ENCODE results near the gene RASGRP4. TPM values are rescaled to one million over a fixed set of nuclear protein-coding genes. Genes with fewer than 3 reads are reported as not detected.

RASGRP4 gene
- total RNA-seq, 4 donors from 2014 or later, result 3.2 to 7.8 (median 4.4) TPM

DNA sequence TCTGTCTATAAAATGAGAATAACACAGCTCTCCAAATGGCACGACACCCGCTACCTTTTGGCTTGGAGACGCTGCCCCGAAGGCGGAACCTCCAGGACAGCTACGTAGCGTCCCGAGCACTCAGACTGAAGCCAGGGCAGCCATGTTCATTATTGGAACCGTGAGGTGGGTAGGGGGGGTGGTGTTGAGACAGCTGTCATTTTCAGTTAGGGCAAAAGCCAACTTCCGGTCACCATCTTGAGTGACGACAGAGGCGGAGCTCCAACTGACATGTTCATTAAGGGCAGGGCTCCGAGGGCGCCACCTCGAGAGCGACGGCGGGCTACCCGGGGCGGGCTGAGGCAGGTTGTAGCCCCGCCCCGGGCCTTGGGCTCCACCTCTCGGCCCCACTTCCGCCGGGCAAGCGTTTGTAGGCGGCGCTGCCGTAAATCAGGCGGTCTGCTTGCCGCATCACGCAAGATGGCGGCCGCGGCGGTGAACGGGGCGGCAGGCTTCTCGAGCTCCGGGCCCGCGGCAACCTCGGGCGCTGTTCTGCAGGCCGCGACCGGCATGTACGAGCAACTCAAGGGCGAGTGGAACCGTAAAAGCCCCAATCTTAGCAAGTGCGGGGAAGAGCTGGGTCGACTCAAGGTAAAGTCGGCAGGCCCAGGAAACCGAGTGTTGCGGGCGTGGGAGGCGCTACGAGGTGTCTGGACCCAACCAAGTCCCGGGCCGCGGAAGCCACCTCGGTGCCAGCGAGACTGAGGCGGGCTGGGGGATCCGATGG is 51.5 kb downstream of the RASGRP4 start, which contains the start of gene PSMD8:
Gene PSMD8 (plus strand): TSS at position 240 of the 766 bp plus-strand sequence. CDS start 31 bp downstream, at position 271.
- H3K4me1 ChIP-seq, result peaks cover 23 to 38% (median 31%) of the 10 kb centered on the region in 4 donors
- H3K4me3 ChIP-seq, result peak within 1 kb of the TSS; percentile 87 to 90 (median 90)
- H3K36me3 ChIP-seq, result peaks cover 6 to 35% (median 32%) of the 10 kb centered on the region in 4 donors
- TF ChIP-seq, protein P1, sequence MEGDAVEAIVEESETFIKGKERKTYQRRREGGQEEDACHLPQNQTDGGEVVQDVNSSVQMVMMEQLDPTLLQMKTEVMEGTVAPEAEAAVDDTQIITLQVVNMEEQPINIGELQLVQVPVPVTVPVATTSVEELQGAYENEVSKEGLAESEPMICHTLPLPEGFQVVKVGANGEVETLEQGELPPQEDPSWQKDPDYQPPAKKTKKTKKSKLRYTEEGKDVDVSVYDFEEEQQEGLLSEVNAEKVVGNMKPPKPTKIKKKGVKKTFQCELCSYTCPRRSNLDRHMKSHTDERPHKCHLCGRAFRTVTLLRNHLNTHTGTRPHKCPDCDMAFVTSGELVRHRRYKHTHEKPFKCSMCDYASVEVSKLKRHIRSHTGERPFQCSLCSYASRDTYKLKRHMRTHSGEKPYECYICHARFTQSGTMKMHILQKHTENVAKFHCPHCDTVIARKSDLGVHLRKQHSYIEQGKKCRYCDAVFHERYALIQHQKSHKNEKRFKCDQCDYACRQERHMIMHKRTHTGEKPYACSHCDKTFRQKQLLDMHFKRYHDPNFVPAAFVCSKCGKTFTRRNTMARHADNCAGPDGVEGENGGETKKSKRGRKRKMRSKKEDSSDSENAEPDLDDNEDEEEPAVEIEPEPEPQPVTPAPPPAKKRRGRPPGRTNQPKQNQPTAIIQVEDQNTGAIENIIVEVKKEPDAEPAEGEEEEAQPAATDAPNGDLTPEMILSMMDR (IDR thresholded peaks at IDR 0.05), result peak in 2 of 3 experiments; percentile 6 to 24
- TF ChIP-seq EP300 (IDR thresholded peaks at IDR 0.05) (no peak), POLR2A (IDR thresholded peaks at IDR 0.05; ENCODE audit: low read depth) (peak; percentile 91), POLR2AphosphoS5 (IDR thresholded peaks at IDR 0.05) (peak; percentile 95 to 96)
- WGBS, result 0% methylated on average over 59 of the region's 65 CpGs
- H3K27me3 ChIP-seq, result peaks cover 0 to 6% (median 0%) of the 10 kb centered on the region in 4 donors
- peak within 1 kb of the TSS; percentile 90 to 92 (median 91) for H3K27ac ChIP-seq (replicated peaks in 1 of 4)
- DNase-seq (ENCODE audit: extremely low spot score), result peak; percentile 100
- no peaks in the 10 kb centered on the region for H3K9me3 ChIP-seq
- intact Hi-C loops (cut with DNase I), result loop anchor here (2.0 kb wide), 1 partner anchor 38 kb away; no protein-coding TSS in a partner anchor

DNA sequence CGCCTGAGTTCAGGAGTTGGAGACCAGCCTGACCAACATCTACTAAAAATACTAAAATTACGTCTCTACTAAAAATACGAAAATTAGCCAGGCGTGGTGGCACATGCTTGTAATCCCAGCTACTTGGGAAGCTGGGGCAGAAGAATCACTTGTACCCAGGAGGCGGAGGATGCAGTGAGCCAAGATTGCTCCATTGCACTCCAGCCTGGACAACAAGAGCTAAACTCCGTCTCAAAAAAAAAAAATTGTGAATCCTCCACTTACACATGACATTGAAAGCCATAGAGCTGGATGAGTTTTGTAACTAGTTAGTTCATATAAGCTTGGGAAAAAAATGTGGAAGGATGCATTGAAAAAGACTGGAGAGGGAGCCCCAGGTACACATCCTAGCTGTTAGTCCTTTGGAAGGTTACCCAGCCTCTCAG is 52.1 kb downstream of the RASGRP4 start:
- peaks cover 0 to 6% (median 0%) of the 10 kb centered on the region in 4 donors for H3K27me3 ChIP-seq
- DNase-seq (ENCODE audit: extremely low spot score), result no peak
- 74% methylated on average over 6 of the region's 6 CpGs for WGBS
- intact Hi-C loops (cut with DNase I), result loop anchor here (2.0 kb wide), 1 partner anchor 37 kb away; no protein-coding TSS in a partner anchor
- H3K36me3 ChIP-seq, result peaks cover under 1 to 29% (median 26%) of the 10 kb centered on the region in 4 donors
- TF ChIP-seq POLR2A (IDR thresholded peaks at IDR 0.05; ENCODE audit: low read depth) (no peak), POLR2AphosphoS5 (IDR thresholded peaks at IDR 0.05) (no peak)
- TF ChIP-seq, protein P1 (IDR thresholded peaks at IDR 0.05), result no peak
- peaks cover 23 to 38% (median 31%) of the 10 kb centered on the region in 4 donors for H3K4me1 ChIP-seq
- H3K27ac ChIP-seq (replicated peaks in 1 of 4), result peak overlapping the region; percentile 90 to 92 (median 91)
- H3K9me3 ChIP-seq, result no peaks in the 10 kb centered on the region
- H3K4me3 ChIP-seq, result peak overlapping the region; percentile 87 to 90 (median 90)

GRCh38 chr19:38371081-38371480 is 54.9 kb downstream of the RASGRP4 start:
- 83% methylated on average over 5 of the region's 6 CpGs for WGBS
- peaks cover 0 to 27% (median 0%) of the 10 kb centered on the region in 4 donors for H3K27me3 ChIP-seq
- H3K4me3 ChIP-seq, result no peak overlapping the region
- H3K36me3 ChIP-seq, result peaks cover 0 to 1% (median under 1%) of the 10 kb centered on the region in 4 donors
- no peak for DNase-seq (ENCODE audit: extremely low spot score)
- no peak overlapping the region for H3K27ac ChIP-seq (replicated peaks in 1 of 4)
- TF ChIP-seq POLR2AphosphoS5 (IDR thresholded peaks at IDR 0.05) (no peak), POLR2A (IDR thresholded peaks at IDR 0.05; ENCODE audit: low read depth) (no peak), EP300 (IDR thresholded peaks at IDR 0.05) (no peak)
- TF ChIP-seq, protein P1 (IDR thresholded peaks at IDR 0.05), result no peak
- no peaks in the 10 kb centered on the region for H3K9me3 ChIP-seq
- peaks cover 11 to 17% (median 14%) of the 10 kb centered on the region in 4 donors for H3K4me1 ChIP-seq
- intact Hi-C loops (cut with DNase I), result no loop called here

GRCh38 chr19:38370299-38370698 is 55.7 kb downstream of the RASGRP4 start:
- Histone ChIP-seq H3K27me3 (peaks cover 0 to 32% (median 0%) of the 10 kb centered on the region in 4 donors), H3K27ac (replicated peaks in 1 of 4) (no peak overlapping the region), H3K4me3 (no peak overlapping the region), H3K4me1 (peaks cover 3 to 9% (median 6%) of the 10 kb centered on the region in 4 donors), H3K36me3 (no peaks in the 10 kb centered on the region), H3K9me3 (no peaks in the 10 kb centered on the region)
- TF ChIP-seq, protein P1 (IDR thresholded peaks at IDR 0.05), result no peak
- no peak for TF ChIP-seq POLR2AphosphoS5 (IDR thresholded peaks at IDR 0.05)
- no peak for TF ChIP-seq POLR2A (IDR thresholded peaks at IDR 0.05; ENCODE audit: low read depth)
- no peak for TF ChIP-seq EP300 (IDR thresholded peaks at IDR 0.05)
- intact Hi-C loops (cut with DNase I), result no loop called here
- DNase-seq (ENCODE audit: extremely low spot score), result no peak
- WGBS, result 74% methylated on average over 12 of the region's 12 CpGs

All from esophagus muscularis mucosa (tissue), 4 donors.